Measurements from ENCODE around the gene CPXM2.

CPXM2 gene

DNA sequence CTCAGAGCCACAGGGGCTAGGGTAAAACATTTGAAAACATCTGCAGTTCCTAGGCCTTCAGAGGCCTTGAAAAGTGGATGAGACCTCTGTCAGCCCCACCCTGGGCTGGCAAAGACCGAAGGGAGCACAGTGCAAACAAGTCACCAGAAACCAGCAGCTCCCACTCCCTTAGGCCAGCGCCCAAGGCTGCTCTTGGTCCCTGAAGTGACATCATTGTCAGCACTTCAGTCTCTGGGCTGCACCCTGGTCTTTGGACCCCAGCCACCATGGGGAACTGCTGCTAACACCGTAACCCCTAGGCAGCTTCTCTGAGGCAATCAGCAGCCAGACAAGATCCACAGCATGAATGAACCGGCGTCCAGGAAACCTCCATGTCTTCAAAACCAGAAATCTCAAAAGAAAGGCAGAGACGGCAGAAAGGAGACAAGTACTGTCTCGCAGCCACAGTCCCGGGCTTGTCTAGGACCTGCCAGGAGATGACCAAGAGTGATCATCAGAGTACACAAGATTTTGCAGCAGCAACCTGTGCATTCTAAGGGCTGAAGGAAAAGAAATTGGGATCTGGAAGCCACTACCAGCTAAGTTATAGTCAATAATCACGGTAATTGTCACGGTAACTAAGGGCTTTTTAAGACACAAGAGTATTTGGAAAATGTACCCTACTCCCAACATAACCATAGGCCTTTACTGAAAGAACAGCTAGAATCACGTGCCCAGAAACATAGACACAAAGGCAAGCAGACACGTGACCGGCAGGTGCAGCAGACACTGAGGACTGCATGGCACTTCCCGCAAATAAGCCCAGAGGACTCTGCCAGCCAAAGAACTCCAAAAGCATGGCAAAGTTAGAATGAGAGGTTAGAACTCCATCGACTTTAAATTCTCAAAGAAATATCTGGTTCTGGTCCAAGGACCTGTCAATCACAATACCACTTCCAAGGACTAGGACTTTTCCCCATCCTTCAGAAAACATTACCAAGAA, 23.3 kb downstream of the CPXM2 start:
- DNase-seq: no peak

- no peak for DNase-seq
Measured at GRCh38 chr10:123865880-123866279, 25.7 kb downstream of the CPXM2 start.

- DNase-seq: no peak
Measured at GRCh38 chr10:123865350-123865749, 26.3 kb downstream of the CPXM2 start.

- no peak for DNase-seq
Measured at GRCh38 chr10:123864923-123865322, 26.7 kb downstream of the CPXM2 start.

DNA sequence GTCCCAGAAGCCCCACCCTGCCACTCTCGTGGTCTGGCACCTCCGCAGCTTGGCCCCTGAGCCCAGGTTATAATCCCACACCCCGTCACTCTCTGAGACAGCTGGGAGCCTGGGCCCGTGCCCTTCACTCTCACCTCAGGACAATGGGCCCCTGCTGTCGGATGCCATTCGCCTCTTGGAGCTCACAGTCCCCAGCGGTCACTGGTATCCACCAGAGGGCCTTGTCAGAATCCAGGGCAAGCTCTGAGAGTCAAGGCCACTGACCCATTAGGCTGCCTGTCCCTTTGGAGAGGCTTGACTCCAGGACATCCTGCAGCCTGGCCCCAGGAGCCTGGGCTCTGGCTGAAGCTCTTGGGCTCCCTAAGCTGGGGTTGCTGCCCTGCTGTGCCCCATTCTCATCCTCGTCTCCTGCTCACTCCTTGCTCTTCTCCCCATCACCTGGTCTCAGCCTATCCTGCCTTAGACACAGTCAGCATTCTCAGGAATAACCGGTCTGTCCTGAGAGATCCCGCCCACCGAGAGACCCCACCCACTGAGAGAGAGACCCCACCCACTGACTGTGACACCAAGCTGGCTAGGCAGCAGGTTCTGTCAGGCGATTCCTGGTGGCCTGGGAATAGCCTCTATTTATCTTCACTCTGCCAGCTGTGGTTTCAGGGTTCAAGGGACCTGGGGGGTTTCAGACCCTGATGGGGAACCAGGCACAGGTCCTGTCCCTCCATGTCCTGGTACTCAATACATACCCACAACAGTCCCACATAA, 27.7 kb downstream of the CPXM2 start:
- no peak for DNase-seq

DNA sequence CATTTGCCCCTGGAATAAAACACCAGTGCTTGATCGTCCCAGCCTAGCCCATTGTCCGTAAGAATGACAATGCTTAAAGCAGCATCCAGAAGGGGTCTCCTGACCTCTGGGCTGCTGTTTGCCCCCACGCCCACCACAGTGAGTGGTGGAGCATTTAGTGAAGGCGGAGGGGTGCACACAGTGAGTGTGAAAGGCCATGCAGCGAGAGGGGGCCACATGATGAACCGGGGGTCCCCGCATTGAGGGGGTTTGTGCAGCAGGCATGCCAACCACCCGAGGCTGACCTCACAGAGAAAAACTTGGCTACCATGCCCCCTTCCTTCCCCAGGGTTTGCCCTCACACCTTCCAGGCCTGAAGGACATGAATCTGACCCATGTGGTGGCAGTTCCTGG, 28.4 kb downstream of the CPXM2 start:
- DNase-seq: no peak

GRCh38 chr10:123862421-123863182, 29.0 kb downstream of the CPXM2 start:
- no peak for DNase-seq

DNA sequence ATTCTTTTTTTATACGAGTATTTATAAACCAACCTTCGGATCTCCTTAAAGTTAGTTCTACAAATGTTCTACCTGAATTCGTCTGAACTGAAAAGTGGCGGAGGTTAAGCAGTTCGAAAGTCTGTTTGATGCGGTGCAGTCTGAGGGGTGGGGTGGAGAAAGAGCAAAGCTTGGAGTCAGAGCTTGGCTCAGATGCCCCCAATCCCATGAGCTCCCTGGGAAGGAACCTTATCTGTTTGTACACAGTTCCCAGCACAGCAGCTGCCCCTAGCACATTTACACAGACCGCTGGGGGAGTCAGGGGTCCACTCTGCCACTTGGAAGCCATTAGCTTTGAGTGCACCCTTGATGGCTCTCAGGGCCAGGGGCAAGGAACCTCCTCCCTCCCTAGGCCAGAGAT, 30.8 kb downstream of the CPXM2 start:
- no peak for DNase-seq

DNA sequence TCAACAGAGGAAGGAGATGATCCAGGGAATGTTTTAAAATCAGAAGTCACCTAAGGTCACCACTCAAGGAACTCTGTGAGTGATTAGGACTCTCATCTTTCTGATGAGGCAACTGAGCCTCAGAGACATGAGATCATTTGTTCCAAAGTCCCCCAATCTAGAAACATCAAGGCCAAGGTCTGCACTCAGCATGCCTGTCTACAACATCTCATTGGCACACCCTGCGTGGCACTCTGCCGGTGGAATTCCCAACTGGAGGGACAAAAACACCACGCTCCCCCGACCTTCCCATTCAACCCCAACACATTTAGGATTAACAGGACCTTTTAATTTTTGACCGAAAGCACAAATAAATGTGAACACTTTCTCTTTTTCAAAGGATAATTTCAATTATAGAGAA, 31.4 kb downstream of the CPXM2 start:
- no peak for DNase-seq

DNA sequence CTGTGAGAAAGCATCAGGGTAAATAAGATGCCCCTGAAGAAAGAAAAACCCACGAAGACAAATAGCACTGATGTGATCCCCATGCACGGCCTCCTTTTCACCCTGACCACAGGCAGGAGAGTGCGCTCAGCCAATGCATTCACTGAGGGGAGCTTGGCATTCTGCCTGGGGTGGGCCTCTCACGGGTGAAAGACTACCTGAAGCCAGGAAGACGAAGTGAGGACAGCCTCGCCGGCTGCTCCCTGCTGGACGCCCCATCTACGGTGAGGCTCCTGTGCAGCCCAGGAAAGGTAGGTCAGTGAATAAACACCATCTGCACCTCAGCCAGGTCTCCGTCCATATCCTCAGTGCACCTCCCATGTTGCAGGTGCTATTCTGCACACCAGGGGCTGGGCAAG, 32.0 kb downstream of the CPXM2 start:
- no peak for DNase-seq

DNA sequence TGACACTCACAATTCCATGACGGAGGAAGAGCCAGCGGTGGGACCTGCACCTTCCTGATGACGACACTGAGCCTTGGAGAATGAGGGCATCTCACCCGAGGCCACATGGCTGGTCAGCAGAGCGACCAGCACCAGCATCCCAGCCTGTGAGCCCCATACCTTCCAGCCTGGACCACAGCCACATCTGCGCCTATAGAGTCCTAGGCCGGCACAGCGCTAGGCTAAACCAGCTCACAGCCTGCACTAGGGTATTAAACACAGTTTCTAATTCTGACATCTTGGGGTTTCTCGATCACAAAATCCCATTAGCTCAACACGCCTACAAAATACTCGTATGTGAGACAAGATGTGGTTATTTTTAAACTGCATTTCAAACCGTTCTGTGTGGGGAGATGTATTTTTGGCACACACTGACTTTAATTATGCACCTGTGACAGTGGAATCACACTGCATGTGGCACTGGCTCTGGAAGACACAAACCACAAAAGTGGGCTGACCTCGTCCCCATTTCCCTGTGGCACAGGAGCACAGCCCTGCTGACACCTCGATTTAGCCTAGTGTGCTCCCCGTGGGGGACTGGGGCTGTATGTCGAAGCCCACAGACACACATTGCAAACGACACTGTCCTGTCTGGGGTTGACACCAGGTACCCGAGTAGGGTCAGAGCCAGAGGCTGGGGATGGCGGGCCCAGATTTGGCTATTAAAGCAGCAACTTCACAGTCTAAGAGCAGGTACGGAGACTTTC, 32.5 kb downstream of the CPXM2 start:
- DNase-seq: no peak

GRCh38 chr10:123858077-123858681, 33.4 kb downstream of the CPXM2 start:
- DNase-seq: peak; percentile 53

GRCh38 chr10:123857616-123858015, 34.0 kb downstream of the CPXM2 start:
- DNase-seq: no peak

DNA sequence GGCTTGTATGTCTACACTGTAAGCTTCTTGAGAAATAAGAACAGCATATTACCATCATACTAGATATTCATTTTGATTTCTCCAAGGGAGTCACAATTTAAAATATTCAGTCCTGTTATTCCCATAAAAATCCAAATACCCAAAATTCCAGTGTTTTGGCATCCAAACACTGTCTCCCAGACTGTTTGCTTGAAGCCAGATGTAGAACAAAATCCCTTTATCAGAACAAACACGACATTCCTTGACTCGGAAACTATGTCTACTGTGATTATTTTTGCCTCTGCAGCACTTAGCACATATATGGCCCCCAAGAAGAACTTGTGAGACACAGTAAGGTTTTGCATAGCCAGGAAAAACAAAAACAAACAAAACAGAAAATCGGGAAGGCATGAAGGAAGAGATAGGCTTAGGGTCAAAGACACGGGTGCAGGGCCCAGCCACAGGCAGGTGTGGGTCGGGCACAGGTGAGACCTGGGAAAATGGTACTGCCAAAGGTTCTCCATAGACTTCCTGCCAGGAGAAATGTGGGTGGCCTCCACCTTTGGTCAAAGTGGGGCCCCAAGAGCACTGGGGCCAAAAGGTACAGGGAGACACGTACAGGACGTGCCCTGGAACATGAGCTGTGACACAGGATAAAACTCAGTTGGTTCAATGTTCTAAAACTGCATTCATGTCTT, 36.5 kb downstream of the CPXM2 start:
- no peak for DNase-seq

DNA sequence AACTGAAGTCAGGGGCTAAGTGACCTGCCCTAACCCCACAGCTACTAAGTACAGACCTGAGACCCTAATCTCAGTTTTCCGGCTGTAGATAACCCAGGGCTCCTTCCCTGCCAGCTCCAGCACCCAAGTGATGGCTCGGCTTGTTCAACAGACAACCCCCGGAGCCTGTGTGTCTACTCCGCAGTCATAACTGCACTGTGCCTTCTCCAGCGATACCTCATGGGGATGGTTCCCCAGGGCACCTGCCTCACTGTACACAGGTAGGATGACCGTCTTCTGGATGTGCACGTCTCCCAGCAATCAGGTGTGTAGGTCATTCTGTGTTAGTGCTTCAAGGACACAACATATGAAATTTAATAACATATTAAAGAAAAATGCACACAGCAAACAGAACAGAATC, 37.1 kb downstream of the CPXM2 start:
- DNase-seq: no peak

GRCh38 chr10:123854003-123854402, 37.6 kb downstream of the CPXM2 start:
- DNase-seq: no peak

- DNase-seq: no peak
Measured at GRCh38 chr10:123852411-123852951, 39.1 kb downstream of the CPXM2 start.

GRCh38 chr10:123848564-123849457, 42.8 kb downstream of the CPXM2 start:
- no peak for DNase-seq

- no peak for DNase-seq
Measured at GRCh38 chr10:123847686-123848432, 43.7 kb downstream of the CPXM2 start.

All from right forelimb (tissue), 1 donor.